SK-N-SH (cell line): Measurements from ENCODE around the gene C1QC. TPM values are rescaled to one million over a fixed set of nuclear protein-coding genes. Genes with fewer than 3 reads are reported as not detected.

Experiments used
- CTCF ChIA-PET: fragments of 300-600, 350-600 bp; formaldehyde crosslinking; extraction: SDS; loops from one replicate; lab custom pipeline; 2021; lab: Yijun Ruan, JAX
- POLR2A ChIA-PET: fragments of 350-600 bp; sonication (Branson Sonifier 250); formaldehyde crosslinking; extraction: SDS; loops from one replicate; lab custom pipeline; 2020; ENCODE audit warnings: antibody characterized with exemption, inconsistent platforms; lab: Yijun Ruan, JAX
- DNase-seq: peaks from one replicate; pipeline ENCODE4 v3.0.0; 2012
- H2AFZ ChIP-seq: fragments of 200-600 bp; sonication (generic); 2 replicates; pipeline ENCODE4 v1.8.1; 2016; ENCODE audit warnings: antibody characterized with exemption, mild to moderate bottlenecking, low read depth
- H3F3A ChIP-seq: fragments of 200-600 bp; sonication (generic); replicated peaks from 2 replicates; pipeline ENCODE3; 2016; ENCODE audit warnings: antibody characterized with exemption, mild to moderate bottlenecking; ENCODE audit not compliant: insufficient read depth
- H3K27ac ChIP-seq, 2 experiments: fragments of 200-500 bp in 1 of 2; fragments of 200-600 bp in 1 of 2; sonication (Bioruptor generic) in 1 of 2; sonication (generic), shearing (Covaris generic) in 1 of 2; 2 replicates each; pipeline versions ENCODE4 v1.5.1 to v1.6.1; 2014 to 2016; ENCODE audit warnings: low read depth in 2 of 2, inconsistent platforms in 1 of 2, low read length in 1 of 2, mild to moderate bottlenecking in 1 of 2, mixed read lengths in 1 of 2
- H3K27me3 ChIP-seq: fragments of 200-600 bp; sonication (generic), shearing (Covaris generic); 2 replicates; pipeline ENCODE4 v1.6.1; 2016; ENCODE audit warnings: mixed run types; ENCODE audit not compliant: insufficient read depth
- H3K36me3 ChIP-seq, 2 experiments: fragments of 200-500 bp in 1 of 2; fragments of 200-600 bp in 1 of 2; sonication (Bioruptor generic) in 1 of 2; sonication (generic) in 1 of 2; replicated peaks in 1 of 2; 2 replicates each; pipeline versions ENCODE3 to v1.5.1; 2014 to 2016; ENCODE audit warnings: low read length in 1 of 2, mild to moderate bottlenecking in 1 of 2; ENCODE audit not compliant: insufficient read depth in 2 of 2, control insufficient read depth in 1 of 2
- H3K4me1 ChIP-seq, 2 experiments: fragments of 200-500 bp in 1 of 2; fragments of 200-600 bp in 1 of 2; sonication (Bioruptor generic) in 1 of 2; sonication (generic), shearing (Covaris generic) in 1 of 2; 2 replicates each; pipeline versions ENCODE4 v1.5.1 to v1.6.1; 2014 to 2016; ENCODE audit warnings: low read depth in 1 of 2, low read length in 1 of 2, mixed run types in 1 of 2; ENCODE audit not compliant: insufficient read depth in 2 of 2, control insufficient read depth in 1 of 2
- H3K4me2 ChIP-seq: fragments of 200-600 bp; sonication (generic), shearing (Covaris generic); 2 replicates; pipeline ENCODE4 v1.6.1; 2017; ENCODE audit warnings: mixed run types
- H3K4me3 ChIP-seq, 2 experiments: fragments of 200-500 bp in 1 of 2; fragments of 200-600 bp in 1 of 2; sonication (Bioruptor generic) in 1 of 2; sonication (generic), shearing (Covaris generic) in 1 of 2; 2 replicates each; pipeline versions ENCODE4 v1.5.1 to v1.8.1; 2014 to 2016; ENCODE audit warnings: low read depth in 2 of 2, inconsistent platforms in 1 of 2, low read length in 1 of 2, mild to moderate bottlenecking in 1 of 2, mixed read lengths in 1 of 2, moderate library complexity in 1 of 2
- H3K79me2 ChIP-seq: fragments of 200-600 bp; sonication (generic); 2 replicates; pipeline ENCODE4 v1.8.1; 2017; ENCODE audit warnings: mild to moderate bottlenecking; ENCODE audit not compliant: insufficient read depth
- H3K9ac ChIP-seq: fragments of 200-600 bp; sonication (generic); 2 replicates; pipeline ENCODE4 v1.6.1; 2017; ENCODE audit warnings: mixed run types
- H3K9me2 ChIP-seq: fragments of 200-600 bp; sonication (generic); 2 replicates; pipeline ENCODE4 v1.6.1; 2017; ENCODE audit warnings: mixed run types
- H3K9me3 ChIP-seq: fragments of 200-600 bp; sonication (generic); 2 replicates; pipeline ENCODE4 v1.6.1; 2017; ENCODE audit warnings: mixed run types, mild to moderate bottlenecking, moderate library complexity
- H4K20me1 ChIP-seq: fragments of 200-600 bp; sonication (generic); 2 replicates; pipeline ENCODE4 v1.6.1; 2017; ENCODE audit warnings: mild to moderate bottlenecking, mixed run types; ENCODE audit not compliant: insufficient read depth
- EZH2phosphoT487 ChIP-seq: fragments of 200-600 bp; sonication (generic); IDR thresholded peaks from 2 replicates; pipeline ENCODE4 v1.6.1; 2017; ENCODE audit warnings: low read depth, mixed run types, mild to moderate bottlenecking, antibody characterized with exemption, moderate library complexity, borderline replicate concordance
- GABPA ChIP-seq: IDR thresholded peaks from 2 replicates; pipeline ENCODE4 v1.4.0; 2012; ENCODE audit warnings: low read depth, mild to moderate bottlenecking
- GATA2 ChIP-seq: sonication (generic); formaldehyde crosslinking; IDR thresholded peaks from 2 replicates; pipeline ENCODE4 v1.5.0; 2020; ENCODE audit warnings: mild to moderate bottlenecking, missing genetic modification reagents
- JUND ChIP-seq: IDR thresholded peaks from 2 replicates; pipeline ENCODE4 v1.4.0; 2012
- MEF2A ChIP-seq: IDR thresholded peaks from 2 replicates; pipeline ENCODE4 v1.4.0; 2012; ENCODE audit warnings: low read depth, borderline replicate concordance
- NFIC ChIP-seq: IDR thresholded peaks from 2 replicates; pipeline ENCODE4 v1.4.0; 2012; ENCODE audit warnings: borderline replicate concordance
- POLR2AphosphoS5 ChIP-seq: IDR thresholded peaks from 2 replicates; pipeline ENCODE4 v1.6.1; 2012; ENCODE audit warnings: low read depth, low read length
- RAD21 ChIP-seq: IDR thresholded peaks from 2 replicates; pipeline ENCODE4 v1.6.1; 2012; ENCODE audit warnings: mild to moderate bottlenecking, low read length
- RFX5 ChIP-seq: IDR thresholded peaks from 2 replicates; pipeline ENCODE4 v1.6.1; 2012; ENCODE audit warnings: mild to moderate bottlenecking, improper control_type of control experiment, low read length
- SMC3 ChIP-seq: IDR thresholded peaks from 2 replicates; pipeline ENCODE4 v1.6.1; 2012; ENCODE audit warnings: low read depth, low read length, improper control_type of control experiment
- TAF1 ChIP-seq: IDR thresholded peaks from 2 replicates; pipeline ENCODE4 v1.6.1; 2012; ENCODE audit warnings: low read depth, mild to moderate bottlenecking, low read length, moderate library complexity, borderline replicate concordance
- TCF12 ChIP-seq: IDR thresholded peaks from 2 replicates; pipeline ENCODE4 v1.4.0; 2012
- TEAD4 ChIP-seq: IDR thresholded peaks from 2 replicates; pipeline ENCODE4 v1.4.0; 2012; ENCODE audit warnings: mild to moderate bottlenecking, borderline replicate concordance; ENCODE audit not compliant: insufficient read depth
- YY1 ChIP-seq: IDR thresholded peaks from 2 replicates; pipeline ENCODE4 v1.4.0; 2012; ENCODE audit warnings: low read depth, mild to moderate bottlenecking
- WGBS: methylation state at CpG from one replicate; pipeline ENCODE4 v1.1.6; 2017; ENCODE audit warnings: low lambda C conversion rate; 5-methylcytosine and 5-hydroxymethylcytosine counted together
- polyA plus RNA-seq, 3 experiments: library from polyadenylated mRNA; depleted of rRNA; stranded (reverse); fragments of >200 nt; gene quantifications; 2 replicates each; pipeline ENCODE4 v1.2.3, GENCODE V29; 2012
- TF ChIP-seq, protein P1 (sequence below): IDR thresholded peaks from 2 replicates; pipeline ENCODE4 v1.4.0; 2012; ENCODE audit warnings: low read depth, borderline replicate concordance
- TF ChIP-seq, protein P2 (sequence below): IDR thresholded peaks from 2 replicates; pipeline ENCODE4 v1.6.1; 2012; ENCODE audit warnings: mild to moderate bottlenecking, low read depth, low read length, moderate library complexity
- TF ChIP-seq, protein P3 (sequence below): IDR thresholded peaks from 2 replicates; pipeline ENCODE4; 2012

C1QC gene
- polyA plus RNA-seq, 1 of the 3 experiments (the other 2 are of a cell fraction) = not detected

DNA sequence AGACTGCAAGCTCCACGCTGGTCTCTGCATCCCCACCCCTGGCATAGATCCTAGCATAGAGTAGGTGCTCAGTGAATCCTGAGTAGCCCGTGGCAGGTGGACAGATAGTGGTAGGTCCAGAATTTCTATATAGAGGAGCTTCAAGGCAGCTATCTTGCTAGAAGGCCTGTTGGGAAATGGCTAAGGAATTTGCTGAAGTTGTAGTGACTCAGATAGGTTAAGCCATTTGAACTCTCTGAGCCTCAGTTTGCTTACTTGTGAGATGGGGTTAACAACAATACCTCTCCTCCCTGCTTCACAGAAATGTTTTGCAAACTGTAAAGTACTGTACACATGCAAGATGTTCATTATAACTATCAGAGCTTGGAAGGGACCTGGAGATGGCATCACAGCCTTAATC is 43.8 kb downstream of the C1QC start:
- DNase-seq = no peak
- Histone ChIP-seq H3K79me2 (no peaks in the 10 kb centered on the region), H3K9me3 (no peaks in the 10 kb centered on the region), H3F3A (peaks cover 17% of the 10 kb centered on the region), H3K27me3 (no peaks in the 10 kb centered on the region), H4K20me1 (no peaks in the 10 kb centered on the region), H3K4me2 (no peak overlapping the region), H3K4me1 (peaks cover 6 to 8% of the 10 kb centered on the region in 2 experiments; a peak in 3 of 4 replicates), H3K4me3 (no peak overlapping the region)
- CTCF ChIA-PET = interaction anchor here (1.4 to 1.8 kb wide), 4 partner anchors 12 to 17 kb away, joined by 3 to 13 read pairs (median 7); no protein-coding TSS in a partner anchor
- no peak for TF ChIP-seq NFIC
- TF ChIP-seq, protein P1, sequence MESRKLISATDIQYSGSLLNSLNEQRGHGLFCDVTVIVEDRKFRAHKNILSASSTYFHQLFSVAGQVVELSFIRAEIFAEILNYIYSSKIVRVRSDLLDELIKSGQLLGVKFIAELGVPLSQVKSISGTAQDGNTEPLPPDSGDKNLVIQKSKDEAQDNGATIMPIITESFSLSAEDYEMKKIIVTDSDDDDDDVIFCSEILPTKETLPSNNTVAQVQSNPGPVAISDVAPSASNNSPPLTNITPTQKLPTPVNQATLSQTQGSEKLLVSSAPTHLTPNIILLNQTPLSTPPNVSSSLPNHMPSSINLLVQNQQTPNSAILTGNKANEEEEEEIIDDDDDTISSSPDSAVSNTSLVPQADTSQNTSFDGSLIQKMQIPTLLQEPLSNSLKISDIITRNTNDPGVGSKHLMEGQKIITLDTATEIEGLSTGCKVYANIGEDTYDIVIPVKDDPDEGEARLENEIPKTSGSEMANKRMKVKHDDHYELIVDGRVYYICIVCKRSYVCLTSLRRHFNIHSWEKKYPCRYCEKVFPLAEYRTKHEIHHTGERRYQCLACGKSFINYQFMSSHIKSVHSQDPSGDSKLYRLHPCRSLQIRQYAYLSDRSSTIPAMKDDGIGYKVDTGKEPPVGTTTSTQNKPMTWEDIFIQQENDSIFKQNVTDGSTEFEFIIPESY = no peak
- TF ChIP-seq RAD21 = no peak
- no peak for TF ChIP-seq YY1
- TF ChIP-seq TEAD4 = no peak
- TF ChIP-seq POLR2AphosphoS5 = no peak
- no peak for TF ChIP-seq TAF1
- no peak for TF ChIP-seq RFX5
- TF ChIP-seq, all 33 proteins: peak for 0
- Histone ChIP-seq H2AFZ (no peak overlapping the region), H3K9me2 (no peaks in the 10 kb centered on the region), H3K36me3 (no peaks in the 10 kb centered on the region), H3K9ac (no peak overlapping the region), H3K27ac (no peak overlapping the region)
- POLR2A ChIA-PET = no interaction called here
- 80% methylated on average over 2 of the region's 2 CpGs for WGBS

DNA sequence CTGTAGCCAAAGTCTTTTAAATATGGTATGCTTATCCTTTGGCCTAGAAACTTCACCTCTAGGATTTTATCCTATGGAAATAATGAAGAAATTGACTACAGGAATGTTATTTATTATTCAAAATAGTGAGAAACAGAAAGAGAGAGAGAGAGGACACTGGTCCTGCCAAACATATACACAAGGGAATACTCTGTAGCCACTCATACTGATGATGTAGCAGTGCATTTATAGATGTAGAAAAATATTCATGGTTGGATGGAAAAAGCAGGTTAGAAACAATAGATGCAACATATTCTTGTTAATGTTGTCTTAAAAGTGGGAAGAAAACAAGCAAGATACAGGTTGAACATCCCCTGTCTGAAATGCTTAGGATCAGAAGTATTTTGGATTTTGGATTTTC is 45.0 kb downstream of the C1QC start:
- CTCF ChIA-PET = interaction anchor here (1.2 to 1.8 kb wide), 4 partner anchors 13 to 23 kb away, joined by 3 to 13 read pairs (median 6); no protein-coding TSS in a partner anchor
- H3K27me3 ChIP-seq = no peaks in the 10 kb centered on the region
- peaks cover 6 to 8% of the 10 kb centered on the region in 2 experiments; a peak in 3 of 4 replicates for H3K4me1 ChIP-seq
- no peak for TF ChIP-seq SMC3
- no peak for TF ChIP-seq JUND
- TF ChIP-seq, all 33 proteins: peak for 0
- DNase-seq = no peak
- Histone ChIP-seq H3K9ac (no peak overlapping the region), H4K20me1 (no peaks in the 10 kb centered on the region), H3K4me2 (no peak overlapping the region), H3K79me2 (no peaks in the 10 kb centered on the region), H3K9me3 (no peaks in the 10 kb centered on the region), H3F3A (peaks cover 17% of the 10 kb centered on the region), H3K4me3 (no peak overlapping the region), H3K36me3 (no peaks in the 10 kb centered on the region), H2AFZ (no peak overlapping the region), H3K9me2 (no peaks in the 10 kb centered on the region), H3K27ac (0 out of 4 replicates have a peak overlapping the region, but pooled peaks of 1 of the 2 experiments have one; percentile 74)
- POLR2A ChIA-PET = no interaction called here

DNA sequence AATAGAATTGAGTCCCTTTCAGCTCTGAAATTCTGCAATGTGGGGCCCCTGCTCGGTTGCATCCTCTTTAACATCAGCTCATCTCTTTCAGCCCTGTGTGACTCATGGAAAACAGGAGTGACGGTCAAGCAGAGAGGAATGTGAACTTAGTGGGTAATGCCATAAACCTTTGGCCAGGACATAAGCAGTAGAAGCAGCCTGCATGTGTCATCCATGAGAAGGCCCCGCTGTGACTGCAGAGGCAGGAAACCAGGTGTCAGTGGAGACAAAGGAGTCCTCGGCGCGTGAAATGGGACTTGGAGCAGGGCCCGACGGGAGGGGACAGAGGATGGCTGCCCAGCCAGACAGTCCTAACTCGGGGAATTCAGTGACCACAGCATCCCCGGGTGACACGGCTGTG is 46.1 kb downstream of the C1QC start:
- H3K4me2 ChIP-seq = peak overlapping the region; percentile 49
- peaks cover 6 to 8% of the 10 kb centered on the region in 2 experiments; a peak in 3 of 4 replicates for H3K4me1 ChIP-seq
- WGBS = 17% methylated on average over 7 of the region's 11 CpGs
- POLR2A ChIA-PET = no interaction called here
- H3K27ac ChIP-seq = peak overlapping the region in 1 of 2 experiments; percentile 74; a peak in 2 of 4 replicates
- no peaks in the 10 kb centered on the region for H3K27me3 ChIP-seq
- no peaks in the 10 kb centered on the region for H3K9me3 ChIP-seq
- no peaks in the 10 kb centered on the region for H4K20me1 ChIP-seq
- no peaks in the 10 kb centered on the region for H3K9me2 ChIP-seq
- H3F3A ChIP-seq = peaks cover 17% of the 10 kb centered on the region
- peak overlapping the region; percentile 53; the same call in 1 of the 2 replicates for H3K9ac ChIP-seq
- H3K36me3 ChIP-seq = no peaks in the 10 kb centered on the region
- no peak overlapping the region for H2AFZ ChIP-seq
- no peak overlapping the region for H3K4me3 ChIP-seq
- CTCF ChIA-PET = interaction anchor here (3.0 to 3.7 kb wide), 2 partner anchors 15 to 173 kb away, joined by 9 to 19 read pairs; no protein-coding TSS in a partner anchor
- no peak for DNase-seq
- no peaks in the 10 kb centered on the region for H3K79me2 ChIP-seq
- no peak for TF ChIP-seq GABPA
- no peak for TF ChIP-seq GATA2 (CRISPR knock-in tag)
- no peak for TF ChIP-seq MEF2A
- no peak for TF ChIP-seq RAD21
- TF ChIP-seq, protein P2, sequence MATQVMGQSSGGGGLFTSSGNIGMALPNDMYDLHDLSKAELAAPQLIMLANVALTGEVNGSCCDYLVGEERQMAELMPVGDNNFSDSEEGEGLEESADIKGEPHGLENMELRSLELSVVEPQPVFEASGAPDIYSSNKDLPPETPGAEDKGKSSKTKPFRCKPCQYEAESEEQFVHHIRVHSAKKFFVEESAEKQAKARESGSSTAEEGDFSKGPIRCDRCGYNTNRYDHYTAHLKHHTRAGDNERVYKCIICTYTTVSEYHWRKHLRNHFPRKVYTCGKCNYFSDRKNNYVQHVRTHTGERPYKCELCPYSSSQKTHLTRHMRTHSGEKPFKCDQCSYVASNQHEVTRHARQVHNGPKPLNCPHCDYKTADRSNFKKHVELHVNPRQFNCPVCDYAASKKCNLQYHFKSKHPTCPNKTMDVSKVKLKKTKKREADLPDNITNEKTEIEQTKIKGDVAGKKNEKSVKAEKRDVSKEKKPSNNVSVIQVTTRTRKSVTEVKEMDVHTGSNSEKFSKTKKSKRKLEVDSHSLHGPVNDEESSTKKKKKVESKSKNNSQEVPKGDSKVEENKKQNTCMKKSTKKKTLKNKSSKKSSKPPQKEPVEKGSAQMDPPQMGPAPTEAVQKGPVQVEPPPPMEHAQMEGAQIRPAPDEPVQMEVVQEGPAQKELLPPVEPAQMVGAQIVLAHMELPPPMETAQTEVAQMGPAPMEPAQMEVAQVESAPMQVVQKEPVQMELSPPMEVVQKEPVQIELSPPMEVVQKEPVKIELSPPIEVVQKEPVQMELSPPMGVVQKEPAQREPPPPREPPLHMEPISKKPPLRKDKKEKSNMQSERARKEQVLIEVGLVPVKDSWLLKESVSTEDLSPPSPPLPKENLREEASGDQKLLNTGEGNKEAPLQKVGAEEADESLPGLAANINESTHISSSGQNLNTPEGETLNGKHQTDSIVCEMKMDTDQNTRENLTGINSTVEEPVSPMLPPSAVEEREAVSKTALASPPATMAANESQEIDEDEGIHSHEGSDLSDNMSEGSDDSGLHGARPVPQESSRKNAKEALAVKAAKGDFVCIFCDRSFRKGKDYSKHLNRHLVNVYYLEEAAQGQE = no peak
- peak; percentile 86 for TF ChIP-seq TCF12
- TF ChIP-seq, protein P3, sequence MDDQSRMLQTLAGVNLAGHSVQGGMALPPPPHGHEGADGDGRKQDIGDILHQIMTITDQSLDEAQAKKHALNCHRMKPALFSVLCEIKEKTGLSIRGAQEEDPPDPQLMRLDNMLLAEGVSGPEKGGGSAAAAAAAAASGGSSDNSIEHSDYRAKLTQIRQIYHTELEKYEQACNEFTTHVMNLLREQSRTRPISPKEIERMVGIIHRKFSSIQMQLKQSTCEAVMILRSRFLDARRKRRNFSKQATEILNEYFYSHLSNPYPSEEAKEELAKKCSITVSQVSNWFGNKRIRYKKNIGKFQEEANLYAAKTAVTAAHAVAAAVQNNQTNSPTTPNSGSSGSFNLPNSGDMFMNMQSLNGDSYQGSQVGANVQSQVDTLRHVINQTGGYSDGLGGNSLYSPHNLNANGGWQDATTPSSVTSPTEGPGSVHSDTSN = peak; percentile 30; the same call in 1 of the 2 replicates
- no peak for TF ChIP-seq EZH2phosphoT487
